OCI-LY3 (cell line): ENCODE data around the gene RMP24.
"Not testable (repeated sequence)": the region's sequence is repeated elsewhere in the genome, so short reads cannot be mapped to it uniquely, and the experiment has no call there.

Experiments
- H2AFZ ChIP-seq: fragments of 200-600, 300-600 bp; shearing (Covaris generic); 2 replicates; pipeline ENCODE4 v1.6.0; 2014; ENCODE audit warnings: antibody characterized with exemption, low read depth, low read length
- H3K27ac ChIP-seq: fragments of 200-600, 300-600 bp; sonication (generic); 2 replicates; pipeline ENCODE4 v1.5.1; 2014; ENCODE audit warnings: mild to moderate bottlenecking, low read length, moderate library complexity, mixed read lengths
- H3K27me3 ChIP-seq: fragments of 200-600, 300-600 bp; sonication (generic); 2 replicates; pipeline ENCODE4 v1.6.1; 2014; ENCODE audit warnings: low read depth, low read length, mixed read lengths
- H3K36me3 ChIP-seq: fragments of 200-600, 300-600 bp; sonication (generic); replicated peaks from 2 replicates; pipeline ENCODE3; 2014; ENCODE audit warnings: low read depth, low read length, mixed read lengths
- H3K4me1 ChIP-seq: fragments of 300-600, 200-600 bp; sonication (generic); 2 replicates; pipeline ENCODE4 v1.6.1; 2014; ENCODE audit warnings: low read length, mixed read lengths
- H3K4me2 ChIP-seq: fragments of 200-600, 300-600 bp; sonication (generic); 2 replicates; pipeline ENCODE4 v1.6.1; 2014; ENCODE audit warnings: low read length, mixed read lengths
- H3K4me3 ChIP-seq: fragments of 300-600, 200-600 bp; sonication (generic); 2 replicates; pipeline ENCODE4 v1.5.1; 2014; ENCODE audit warnings: antibody characterized with exemption, mild to moderate bottlenecking, low read length, moderate library complexity
- H3K79me2 ChIP-seq: fragments of 300-600, 200-600 bp; shearing (Covaris generic); 2 replicates; pipeline ENCODE4 v1.6.1; 2014; ENCODE audit warnings: mild to moderate bottlenecking, low read length, mixed read lengths
- H3K9ac ChIP-seq: fragments of 300-600, 200-600 bp; shearing (Covaris generic); 2 replicates; pipeline ENCODE4 v1.6.0; 2014; ENCODE audit warnings: mild to moderate bottlenecking, low read length, moderate library complexity
- H3K9me3 ChIP-seq: fragments of 200-600, 300-600 bp; shearing (Covaris generic); 2 replicates; pipeline ENCODE4 v1.6.1; 2014; ENCODE audit warnings: low read length, mixed read lengths; ENCODE audit not compliant: insufficient read depth
- H4K20me1 ChIP-seq: fragments of 200-600, 300-600 bp; sonication (generic); 2 replicates; pipeline ENCODE4 v1.6.1; 2016; ENCODE audit warnings: low read length, mixed read lengths; ENCODE audit not compliant: insufficient read depth
- EZH2phosphoT487 ChIP-seq: fragments of 200-600 bp; shearing (Covaris generic); IDR thresholded peaks from 2 replicates; pipeline ENCODE4 v1.6.1; 2018; ENCODE audit warnings: antibody characterized with exemption, mixed run types, low read depth
- TF ChIP-seq, protein P1 (sequence below): fragments of 200-600, 300-600 bp; sonication (generic); IDR thresholded peaks from 2 replicates; pipeline ENCODE4 v1.5.1; 2014; ENCODE audit warnings: antibody characterized with exemption, low read length, low read depth

RMP24 gene

GRCh38 chr18:36023336-36023735 is 50.9 kb downstream of the RMP24 start:
- no peak overlapping the region for H3K4me2 ChIP-seq
- H3K27ac ChIP-seq, result no peak overlapping the region
- TF ChIP-seq EZH2phosphoT487, result no peak
- TF ChIP-seq, protein P1, sequence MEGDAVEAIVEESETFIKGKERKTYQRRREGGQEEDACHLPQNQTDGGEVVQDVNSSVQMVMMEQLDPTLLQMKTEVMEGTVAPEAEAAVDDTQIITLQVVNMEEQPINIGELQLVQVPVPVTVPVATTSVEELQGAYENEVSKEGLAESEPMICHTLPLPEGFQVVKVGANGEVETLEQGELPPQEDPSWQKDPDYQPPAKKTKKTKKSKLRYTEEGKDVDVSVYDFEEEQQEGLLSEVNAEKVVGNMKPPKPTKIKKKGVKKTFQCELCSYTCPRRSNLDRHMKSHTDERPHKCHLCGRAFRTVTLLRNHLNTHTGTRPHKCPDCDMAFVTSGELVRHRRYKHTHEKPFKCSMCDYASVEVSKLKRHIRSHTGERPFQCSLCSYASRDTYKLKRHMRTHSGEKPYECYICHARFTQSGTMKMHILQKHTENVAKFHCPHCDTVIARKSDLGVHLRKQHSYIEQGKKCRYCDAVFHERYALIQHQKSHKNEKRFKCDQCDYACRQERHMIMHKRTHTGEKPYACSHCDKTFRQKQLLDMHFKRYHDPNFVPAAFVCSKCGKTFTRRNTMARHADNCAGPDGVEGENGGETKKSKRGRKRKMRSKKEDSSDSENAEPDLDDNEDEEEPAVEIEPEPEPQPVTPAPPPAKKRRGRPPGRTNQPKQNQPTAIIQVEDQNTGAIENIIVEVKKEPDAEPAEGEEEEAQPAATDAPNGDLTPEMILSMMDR, result no peak
- H3K9me3 ChIP-seq, result no peaks in the 10 kb centered on the region
- H3K79me2 ChIP-seq, result no peaks in the 10 kb centered on the region
- H3K27me3 ChIP-seq, result no peaks in the 10 kb centered on the region
- H3K4me1 ChIP-seq, result peaks cover 4% of the 10 kb centered on the region; the same call in 1 of the 2 replicates
- H3K4me3 ChIP-seq, result no peak overlapping the region
- H4K20me1 ChIP-seq, result no peaks in the 10 kb centered on the region; the same call in 1 of the 2 replicates
- H3K9ac ChIP-seq, result no peak overlapping the region
- H2AFZ ChIP-seq, result no peak overlapping the region
- H3K36me3 ChIP-seq, result peaks cover 21% of the 10 kb centered on the region

- H2AFZ ChIP-seq, H3K27me3 ChIP-seq, H4K20me1 ChIP-seq, H3K4me2 ChIP-seq, H3K79me2 ChIP-seq, H3K9ac ChIP-seq, H3K4me3 ChIP-seq, H3K27ac ChIP-seq, H3K9me3 ChIP-seq, H3K4me1 ChIP-seq: not testable (repeated sequence)
- H3K36me3 ChIP-seq, result peaks cover 21% of the 10 kb centered on the region
These were observed 51.8 kb downstream of the RMP24 start for GRCh38 chr18:36024241-36024640.

- H4K20me1 ChIP-seq, result peaks cover 8% of the 10 kb centered on the region; the same call in 1 of the 2 replicates
- H3K9ac ChIP-seq, result no peak overlapping the region
- no peak overlapping the region for H2AFZ ChIP-seq
- no peaks in the 10 kb centered on the region for H3K79me2 ChIP-seq
- H3K9me3 ChIP-seq, result no peaks in the 10 kb centered on the region
- no peaks in the 10 kb centered on the region for H3K4me1 ChIP-seq
- H3K27ac ChIP-seq, result no peak overlapping the region
- H3K36me3 ChIP-seq, result peaks cover 21% of the 10 kb centered on the region
- TF ChIP-seq, protein P1, result no peak
- TF ChIP-seq EZH2phosphoT487, result no peak
- H3K4me3 ChIP-seq, result no peak overlapping the region
- no peaks in the 10 kb centered on the region for H3K27me3 ChIP-seq
- no peak overlapping the region for H3K4me2 ChIP-seq
These were observed 52.5 kb downstream of the RMP24 start for GRCh38 chr18:36025025-36025424.

DNA sequence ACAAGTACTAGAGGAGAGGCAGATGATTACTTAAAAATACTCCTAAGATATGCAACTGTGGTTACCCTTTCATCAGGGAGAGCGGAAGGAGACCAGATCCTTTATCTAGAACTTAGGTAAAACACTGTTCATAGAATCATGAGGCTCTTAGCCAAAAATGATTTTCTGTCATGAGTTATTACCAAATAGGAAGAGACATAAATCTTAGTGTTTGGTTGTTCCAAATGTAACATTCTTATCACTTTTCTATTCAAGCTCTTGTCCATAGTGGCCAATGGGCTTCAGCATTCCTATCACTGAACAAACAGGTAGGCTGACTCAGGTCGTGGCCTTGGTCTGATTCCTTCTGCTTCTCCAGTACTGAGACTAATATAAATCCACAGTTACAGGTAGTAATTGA is 56.4 kb downstream of the RMP24 start:
- Histone ChIP-seq H3K27me3 (no peaks in the 10 kb centered on the region), H4K20me1 (peaks cover 31% of the 10 kb centered on the region), H3K4me3 (no peak overlapping the region), H3K79me2 (peaks cover 5% of the 10 kb centered on the region; the same call in 1 of the 2 replicates), H3K9ac (no peak overlapping the region), H3K4me2 (no peak overlapping the region), H3K36me3 (peaks cover 17% of the 10 kb centered on the region), H2AFZ (no peak overlapping the region), H3K4me1 (peaks cover 28% of the 10 kb centered on the region), H3K9me3 (no peaks in the 10 kb centered on the region), H3K27ac (no peak overlapping the region)
- TF ChIP-seq, protein P1, result no peak
- no peak for TF ChIP-seq EZH2phosphoT487
